Measurements from ENCODE around the gene PRKCZ. TPM values are rescaled to one million over a fixed set of nuclear protein-coding genes. Genes with fewer than 3 reads are reported as not detected.

Gene PRKCZ
- total RNA-seq, 4 donors from 2014 or later, result 3.1 to 5.4 (median 4.7) TPM

- no peaks in the 10 kb centered on the region for H3K27me3 ChIP-seq
- DNase-seq (ENCODE audit: extremely low spot score), result peak; percentile 99
- TF ChIP-seq, protein P1, sequence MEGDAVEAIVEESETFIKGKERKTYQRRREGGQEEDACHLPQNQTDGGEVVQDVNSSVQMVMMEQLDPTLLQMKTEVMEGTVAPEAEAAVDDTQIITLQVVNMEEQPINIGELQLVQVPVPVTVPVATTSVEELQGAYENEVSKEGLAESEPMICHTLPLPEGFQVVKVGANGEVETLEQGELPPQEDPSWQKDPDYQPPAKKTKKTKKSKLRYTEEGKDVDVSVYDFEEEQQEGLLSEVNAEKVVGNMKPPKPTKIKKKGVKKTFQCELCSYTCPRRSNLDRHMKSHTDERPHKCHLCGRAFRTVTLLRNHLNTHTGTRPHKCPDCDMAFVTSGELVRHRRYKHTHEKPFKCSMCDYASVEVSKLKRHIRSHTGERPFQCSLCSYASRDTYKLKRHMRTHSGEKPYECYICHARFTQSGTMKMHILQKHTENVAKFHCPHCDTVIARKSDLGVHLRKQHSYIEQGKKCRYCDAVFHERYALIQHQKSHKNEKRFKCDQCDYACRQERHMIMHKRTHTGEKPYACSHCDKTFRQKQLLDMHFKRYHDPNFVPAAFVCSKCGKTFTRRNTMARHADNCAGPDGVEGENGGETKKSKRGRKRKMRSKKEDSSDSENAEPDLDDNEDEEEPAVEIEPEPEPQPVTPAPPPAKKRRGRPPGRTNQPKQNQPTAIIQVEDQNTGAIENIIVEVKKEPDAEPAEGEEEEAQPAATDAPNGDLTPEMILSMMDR (IDR thresholded peaks at IDR 0.05), result peak in 1 of 3 experiments; percentile 11
- TF ChIP-seq POLR2A (IDR thresholded peaks at IDR 0.05; ENCODE audit: low read depth) (peak; percentile 54), EP300 (IDR thresholded peaks at IDR 0.05) (no peak), POLR2AphosphoS5 (IDR thresholded peaks at IDR 0.05) (peak; percentile 83 to 96)
- 4% methylated on average over 12 of the region's 24 CpGs for WGBS
- H3K36me3 ChIP-seq, result no peaks in the 10 kb centered on the region
- intact Hi-C loops (cut with DNase I), result loop anchor here (5.0 kb wide), 1 partner anchor 33 kb away; no protein-coding TSS in a partner anchor
- peak overlapping the region; percentile 85 to 98 (median 89) for H3K27ac ChIP-seq (replicated peaks in 1 of 4)
- H3K4me1 ChIP-seq, result peaks cover 40 to 64% (median 57%) of the 10 kb centered on the region in 4 donors
- peak overlapping the region; percentile 44 to 60 (median 52) for H3K4me3 ChIP-seq
- H3K9me3 ChIP-seq, result no peaks in the 10 kb centered on the region
Observed at GRCh38 chr1:2199042-2199810, 149.0 kb downstream of the PRKCZ start.

DNA sequence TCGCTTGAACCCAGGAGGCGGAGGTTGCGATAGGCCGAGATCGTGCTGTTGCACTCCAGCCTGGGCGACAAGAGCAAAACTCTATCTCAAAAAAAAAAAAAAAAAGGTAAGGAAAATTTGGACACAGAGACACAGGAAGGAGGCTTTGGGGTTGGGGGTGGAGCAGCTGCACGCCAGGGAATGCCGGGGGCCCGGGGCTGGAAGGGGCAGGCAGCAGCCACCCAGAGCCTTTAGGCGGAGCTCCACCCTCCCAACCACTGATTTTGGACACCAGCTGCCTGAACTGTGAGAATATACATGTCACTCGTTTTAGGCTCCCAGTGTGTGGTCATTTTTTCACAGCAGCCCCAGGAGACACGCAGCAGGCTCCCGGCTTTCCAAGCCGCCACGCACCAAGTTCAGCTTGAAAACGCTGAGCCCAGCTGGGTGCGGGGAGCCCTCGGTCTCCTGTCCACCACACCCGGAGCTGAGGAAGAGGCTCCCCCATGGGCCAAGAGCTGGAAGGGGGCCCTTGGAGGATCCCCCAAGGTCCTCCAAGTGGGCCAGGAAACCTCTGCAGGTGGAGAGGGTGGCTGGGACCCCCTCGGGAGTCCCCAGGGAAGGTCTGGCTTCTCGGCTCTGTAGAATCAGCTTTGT lies 150.2 kb downstream of the PRKCZ start:
- peak overlapping the region in 3 of 4 donors; percentile 88 to 98 (median 90) for H3K27ac ChIP-seq (replicated peaks in 1 of 4)
- H3K36me3 ChIP-seq, result no peaks in the 10 kb centered on the region
- H3K27me3 ChIP-seq, result no peaks in the 10 kb centered on the region
- TF ChIP-seq POLR2AphosphoS5 (IDR thresholded peaks at IDR 0.05), result no peak
- TF ChIP-seq POLR2A (IDR thresholded peaks at IDR 0.05; ENCODE audit: low read depth), result no peak
- TF ChIP-seq, protein P1 (IDR thresholded peaks at IDR 0.05), result no peak
- no peak for TF ChIP-seq EP300 (IDR thresholded peaks at IDR 0.05)
- no peak for DNase-seq (ENCODE audit: extremely low spot score)
- H3K9me3 ChIP-seq, result no peaks in the 10 kb centered on the region
- 69% methylated on average over 14 of the region's 21 CpGs for WGBS
- H3K4me1 ChIP-seq, result peaks cover 43 to 63% (median 58%) of the 10 kb centered on the region in 4 donors
- H3K4me3 ChIP-seq, result peak overlapping the region in 1 of 4 donors; percentile 53
- intact Hi-C loops (cut with DNase I), result no loop called here

DNA sequence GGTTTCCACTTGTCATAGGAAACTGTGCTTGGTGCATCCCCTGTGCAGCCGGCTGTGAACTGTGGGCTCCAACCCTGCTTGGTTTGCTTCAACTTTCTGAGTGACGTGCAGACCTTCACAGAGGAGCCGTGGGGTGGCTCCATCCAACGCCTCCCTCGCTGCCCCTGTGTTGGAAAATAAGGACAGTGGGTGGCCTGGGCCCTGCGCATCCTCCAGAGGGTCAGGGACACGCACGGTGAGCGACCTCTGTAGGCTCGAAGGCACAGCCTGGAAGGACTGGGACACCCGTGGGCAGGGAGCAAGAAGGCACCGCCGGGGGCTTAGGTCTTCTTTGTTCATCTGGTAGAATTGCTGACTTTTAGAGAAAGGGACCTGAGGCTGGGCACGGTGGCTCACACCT lies 150.9 kb downstream of the PRKCZ start:
- Histone ChIP-seq H3K9me3 (no peaks in the 10 kb centered on the region), H3K27ac (replicated peaks in 1 of 4) (no peak overlapping the region), H3K27me3 (no peaks in the 10 kb centered on the region), H3K4me3 (no peak overlapping the region), H3K36me3 (no peaks in the 10 kb centered on the region), H3K4me1 (peaks cover 43 to 63% (median 58%) of the 10 kb centered on the region in 4 donors)
- intact Hi-C loops (cut with DNase I), result no loop called here
- TF ChIP-seq POLR2AphosphoS5 (IDR thresholded peaks at IDR 0.05) (no peak), EP300 (IDR thresholded peaks at IDR 0.05) (no peak), POLR2A (IDR thresholded peaks at IDR 0.05; ENCODE audit: low read depth) (no peak)
- TF ChIP-seq, protein P1 (IDR thresholded peaks at IDR 0.05), result no peak
- DNase-seq (ENCODE audit: extremely low spot score), result no peak
- WGBS, result 89% methylated on average over 8 of the region's 14 CpGs

GRCh38 chr1:2202008-2202575 lies 151.9 kb downstream of the PRKCZ start:
- Histone ChIP-seq H3K36me3 (no peaks in the 10 kb centered on the region), H3K9me3 (no peaks in the 10 kb centered on the region), H3K27me3 (no peaks in the 10 kb centered on the region), H3K27ac (replicated peaks in 1 of 4) (no peak overlapping the region), H3K4me1 (peaks cover 49 to 71% (median 67%) of the 10 kb centered on the region in 4 donors), H3K4me3 (no peak overlapping the region)
- intact Hi-C loops (cut with DNase I), result no loop called here
- DNase-seq (ENCODE audit: extremely low spot score), result no peak
- 88% methylated on average over 8 of the region's 9 CpGs for WGBS
- TF ChIP-seq, protein P1 (IDR thresholded peaks at IDR 0.05), result no peak
- TF ChIP-seq POLR2A (IDR thresholded peaks at IDR 0.05; ENCODE audit: low read depth) (no peak), POLR2AphosphoS5 (IDR thresholded peaks at IDR 0.05) (no peak), EP300 (IDR thresholded peaks at IDR 0.05) (no peak)

All from esophagus muscularis mucosa (tissue), 4 donors.